ENCODE results near the gene KSR2.

- TF ChIP-seq POLR2AphosphoS5 (IDR thresholded peaks at IDR 0.05) (no peak), POLR2A (IDR thresholded peaks at IDR 0.05) (no peak), EP300 (IDR thresholded peaks at IDR 0.05; ENCODE audit: low read depth) (no peak)
- TF ChIP-seq, protein P1, sequence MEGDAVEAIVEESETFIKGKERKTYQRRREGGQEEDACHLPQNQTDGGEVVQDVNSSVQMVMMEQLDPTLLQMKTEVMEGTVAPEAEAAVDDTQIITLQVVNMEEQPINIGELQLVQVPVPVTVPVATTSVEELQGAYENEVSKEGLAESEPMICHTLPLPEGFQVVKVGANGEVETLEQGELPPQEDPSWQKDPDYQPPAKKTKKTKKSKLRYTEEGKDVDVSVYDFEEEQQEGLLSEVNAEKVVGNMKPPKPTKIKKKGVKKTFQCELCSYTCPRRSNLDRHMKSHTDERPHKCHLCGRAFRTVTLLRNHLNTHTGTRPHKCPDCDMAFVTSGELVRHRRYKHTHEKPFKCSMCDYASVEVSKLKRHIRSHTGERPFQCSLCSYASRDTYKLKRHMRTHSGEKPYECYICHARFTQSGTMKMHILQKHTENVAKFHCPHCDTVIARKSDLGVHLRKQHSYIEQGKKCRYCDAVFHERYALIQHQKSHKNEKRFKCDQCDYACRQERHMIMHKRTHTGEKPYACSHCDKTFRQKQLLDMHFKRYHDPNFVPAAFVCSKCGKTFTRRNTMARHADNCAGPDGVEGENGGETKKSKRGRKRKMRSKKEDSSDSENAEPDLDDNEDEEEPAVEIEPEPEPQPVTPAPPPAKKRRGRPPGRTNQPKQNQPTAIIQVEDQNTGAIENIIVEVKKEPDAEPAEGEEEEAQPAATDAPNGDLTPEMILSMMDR (IDR thresholded peaks at IDR 0.05), result no peak
Measured at GRCh38 chr12:117761528-117762100, 207.2 kb downstream of the KSR2 start.
